SU-DHL-6 (cell line): ENCODE measurements around the gene VPS35L.

Source experiments
- CTCF ChIP-seq: fragments of 200-600 bp; sonication (generic); IDR thresholded peaks from one replicate; pipeline ENCODE4 v1.5.1; 2017; ENCODE audit warnings: antibody characterized with exemption, mild to moderate bottlenecking, low read length, moderate library complexity; ENCODE audit not compliant: insufficient read depth, poor library complexity, severe bottlenecking
- EZH2phosphoT487 ChIP-seq: fragments of 200-600 bp; sonication (generic), shearing (Covaris generic); conservative IDR thresholded peaks from 2 replicates; pipeline ENCODE4 v1.6.1; 2018; ENCODE audit warnings: mild to moderate bottlenecking, antibody characterized with exemption, low read length, moderate library complexity, mixed read lengths

GRCh38 chr16:19566362-19566761 lies 10.9 kb downstream of the VPS35L start:
- TF ChIP-seq EZH2phosphoT487 (no peak), CTCF (no peak)
